ENCODE measurements around the gene SAT1.

Gene SAT1

GRCh38 chrX:23759821-23760220 lies 23.2 kb upstream of the SAT1 start:
- Histone ChIP-seq H3K36me3 (ENCODE audit: control insufficient read depth, insufficient read depth, low read length) (no peaks in the 10 kb centered on the region), H3K4me3 (replicated peaks; ENCODE audit: low read depth, low read length) (no peak overlapping the region), H3K27me3 (replicated peaks; ENCODE audit: control insufficient read depth, insufficient read depth, low read length) (no peaks in the 10 kb centered on the region)
- no peak for DNase-seq (ENCODE audit: extremely low read depth, insufficient read length)
- TF ChIP-seq CTCF (IDR thresholded peaks at IDR 0.05; ENCODE audit: insufficient read depth, low read length, poor library complexity, severe bottlenecking) = no peak

- no peaks in the 10 kb centered on the region for H3K27me3 ChIP-seq (replicated peaks; ENCODE audit: control insufficient read depth, insufficient read depth, low read length)
- no peak overlapping the region for H3K4me3 ChIP-seq (replicated peaks; ENCODE audit: low read depth, low read length)
- no peak for TF ChIP-seq CTCF (IDR thresholded peaks at IDR 0.05; ENCODE audit: insufficient read depth, low read length, poor library complexity, severe bottlenecking)
- DNase-seq (ENCODE audit: extremely low read depth, insufficient read length) = no peak
- H3K36me3 ChIP-seq (ENCODE audit: control insufficient read depth, insufficient read depth, low read length) = no peaks in the 10 kb centered on the region
Observed at GRCh38 chrX:23764188-23764984, 18.6 kb upstream of the SAT1 start.

- no peak overlapping the region for H3K4me3 ChIP-seq (replicated peaks; ENCODE audit: low read depth, low read length)
- no peaks in the 10 kb centered on the region for H3K27me3 ChIP-seq (replicated peaks; ENCODE audit: control insufficient read depth, insufficient read depth, low read length)
- TF ChIP-seq CTCF (IDR thresholded peaks at IDR 0.05; ENCODE audit: insufficient read depth, low read length, poor library complexity, severe bottlenecking) = no peak
- no peaks in the 10 kb centered on the region for H3K36me3 ChIP-seq (ENCODE audit: control insufficient read depth, insufficient read depth, low read length)
- DNase-seq (ENCODE audit: extremely low read depth, insufficient read length) = no peak
Observed at GRCh38 chrX:23765449-23765848, 17.5 kb upstream of the SAT1 start.

GRCh38 chrX:23765868-23766267 lies 17.1 kb upstream of the SAT1 start:
- H3K27me3 ChIP-seq (replicated peaks; ENCODE audit: control insufficient read depth, insufficient read depth, low read length) = no peaks in the 10 kb centered on the region
- no peak for TF ChIP-seq CTCF (IDR thresholded peaks at IDR 0.05; ENCODE audit: insufficient read depth, low read length, poor library complexity, severe bottlenecking)
- H3K4me3 ChIP-seq (replicated peaks; ENCODE audit: low read depth, low read length) = no peak overlapping the region
- H3K36me3 ChIP-seq (ENCODE audit: control insufficient read depth, insufficient read depth, low read length) = no peaks in the 10 kb centered on the region
- no peak for DNase-seq (ENCODE audit: extremely low read depth, insufficient read length)

- Histone ChIP-seq H3K27me3 (replicated peaks; ENCODE audit: control insufficient read depth, insufficient read depth, low read length) (no peaks in the 10 kb centered on the region), H3K36me3 (ENCODE audit: control insufficient read depth, insufficient read depth, low read length) (no peaks in the 10 kb centered on the region), H3K4me3 (replicated peaks; ENCODE audit: low read depth, low read length) (no peak overlapping the region)
- DNase-seq (ENCODE audit: extremely low read depth, insufficient read length) = no peak
- no peak for TF ChIP-seq CTCF (IDR thresholded peaks at IDR 0.05; ENCODE audit: insufficient read depth, low read length, poor library complexity, severe bottlenecking)
Observed at GRCh38 chrX:23766650-23767551, 16.1 kb upstream of the SAT1 start.

All from GM06990 (cell line).